Breast epithelium (tissue), 4 donors: ENCODE measurements around the gene MICAL2. TPM values are rescaled to one million over a fixed set of nuclear protein-coding genes. Genes with fewer than 3 reads are reported as not detected.

ENCODE experiments used
- DNase-seq, 2 donors: peaks; one replicate each; pipeline ENCODE4 v3.0.0-alpha.2; 2019; ENCODE audit warnings: low spot score in 2 of 2
- H3K27ac ChIP-seq, 2 donors: fragments of 200-600 bp; sonication (generic) in 1 of 2; one replicate each; pipeline ENCODE4 v1.5.1; 2016 to 2019; ENCODE audit warnings: mild to moderate bottlenecking in 1 of 2
- H3K27me3 ChIP-seq, 2 donors: fragments of 200-600 bp; sonication (generic) in 1 of 2; one replicate each; pipeline versions ENCODE4 v1.5.1 to v1.6.0; 2017 to 2019; ENCODE audit warnings: control low read depth in 1 of 2, mild to moderate bottlenecking in 1 of 2
- H3K36me3 ChIP-seq: fragments of 200-600 bp; one replicate; pipeline ENCODE4 v1.5.1; 2019
- H3K4me1 ChIP-seq, 2 donors: fragments of 200-600 bp; sonication (generic); one replicate each; pipeline ENCODE4 v1.5.1; 2016 to 2019; ENCODE audit warnings: control low read depth in 1 of 2
- H3K4me3 ChIP-seq, 3 donors: fragments of 200-600 bp; sonication (generic); 1 replicate in 2 of 3; 2 replicates in 1 of 3; pipeline ENCODE4 v1.5.1; 2016 to 2019; ENCODE audit warnings: mild to moderate bottlenecking in 3 of 3, moderate library complexity in 2 of 3
- H3K9me3 ChIP-seq, 2 donors: fragments of 200-600 bp; sonication (generic) in 1 of 2; one replicate each; pipeline ENCODE4 v1.5.1; 2016 to 2019; ENCODE audit warnings: control low read depth in 1 of 2
- POLR2A ChIP-seq: fragments of 450-650 bp; IDR thresholded peaks from one replicate; pipeline ENCODE4 v1.6.1; 2016; ENCODE audit warnings: antibody characterized with exemption, mild to moderate bottlenecking, moderate library complexity
- POLR2AphosphoS5 ChIP-seq, 3 donors: sonication (generic); formaldehyde crosslinking; IDR thresholded peaks; one replicate each; pipeline ENCODE4 v1.6.1; 2017; ENCODE audit warnings: antibody characterized with exemption in 3 of 3
- intact Hi-C: fragments of 100-400 bp; cut with DNase I; formaldehyde crosslinking; loops from one replicate; pipeline ENCODE4 v1.15.1; 2023; ENCODE audit warnings: low total_unique reads
- total RNA-seq, 3 donors: library from RNA; depleted of rRNA; stranded (reverse); fragments of >200 nt; gene quantifications; one replicate each; pipeline ENCODE4 v1.1.0, GENCODE V29; 2016
- TF ChIP-seq, protein P1 (sequence below), 3 donors: fragments of 450-650 bp; IDR thresholded peaks; one replicate each; pipeline ENCODE4 v1.5.1; 2016 to 2017; ENCODE audit warnings: antibody characterized with exemption in 3 of 3, mild to moderate bottlenecking in 3 of 3, moderate library complexity in 3 of 3

MICAL2 gene
- total RNA-seq, 3 donors from 2014 or later = 30.9 to 52.4 (median 38.6) TPM

DNA sequence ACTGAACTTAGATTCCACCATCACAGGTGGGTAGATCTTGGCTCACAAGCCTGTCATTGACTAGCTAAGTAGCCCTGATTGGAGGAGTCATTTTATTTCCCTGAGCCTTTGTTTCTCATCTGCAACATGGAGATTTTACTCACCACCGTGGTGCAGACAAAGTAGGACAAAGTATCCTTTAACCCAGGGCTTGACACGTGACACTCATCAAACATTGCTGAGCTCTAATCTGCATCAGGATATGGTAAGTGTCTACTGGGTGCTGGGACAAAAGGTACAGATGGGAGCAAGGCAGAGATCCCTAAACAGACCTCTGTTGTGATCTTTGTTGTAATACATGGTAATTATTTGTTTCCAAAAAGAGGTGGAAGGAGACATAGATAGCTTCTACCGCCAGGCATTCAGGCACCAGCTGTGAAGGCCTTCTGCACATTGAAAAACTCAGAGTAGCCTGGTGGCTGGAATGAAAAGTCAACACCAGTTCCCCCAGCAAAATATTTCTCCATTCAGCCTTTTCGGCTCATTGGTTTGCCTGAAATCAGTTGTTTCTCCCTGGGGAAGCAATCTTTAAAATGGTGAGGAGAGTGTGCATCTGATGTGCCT is 18.3 kb upstream of the MICAL2 start:
- Histone ChIP-seq H3K9me3 (no peaks in the 10 kb centered on the region), H3K4me3 (no peak overlapping the region), H3K27ac (no peak overlapping the region), H3K4me1 (no peaks in the 10 kb centered on the region), H3K27me3 (no peaks in the 10 kb centered on the region), H3K36me3 (no peaks in the 10 kb centered on the region)
- intact Hi-C loops = no loop called here
- DNase-seq = no peak
- TF ChIP-seq, protein P1, sequence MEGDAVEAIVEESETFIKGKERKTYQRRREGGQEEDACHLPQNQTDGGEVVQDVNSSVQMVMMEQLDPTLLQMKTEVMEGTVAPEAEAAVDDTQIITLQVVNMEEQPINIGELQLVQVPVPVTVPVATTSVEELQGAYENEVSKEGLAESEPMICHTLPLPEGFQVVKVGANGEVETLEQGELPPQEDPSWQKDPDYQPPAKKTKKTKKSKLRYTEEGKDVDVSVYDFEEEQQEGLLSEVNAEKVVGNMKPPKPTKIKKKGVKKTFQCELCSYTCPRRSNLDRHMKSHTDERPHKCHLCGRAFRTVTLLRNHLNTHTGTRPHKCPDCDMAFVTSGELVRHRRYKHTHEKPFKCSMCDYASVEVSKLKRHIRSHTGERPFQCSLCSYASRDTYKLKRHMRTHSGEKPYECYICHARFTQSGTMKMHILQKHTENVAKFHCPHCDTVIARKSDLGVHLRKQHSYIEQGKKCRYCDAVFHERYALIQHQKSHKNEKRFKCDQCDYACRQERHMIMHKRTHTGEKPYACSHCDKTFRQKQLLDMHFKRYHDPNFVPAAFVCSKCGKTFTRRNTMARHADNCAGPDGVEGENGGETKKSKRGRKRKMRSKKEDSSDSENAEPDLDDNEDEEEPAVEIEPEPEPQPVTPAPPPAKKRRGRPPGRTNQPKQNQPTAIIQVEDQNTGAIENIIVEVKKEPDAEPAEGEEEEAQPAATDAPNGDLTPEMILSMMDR (IDR thresholded peaks at IDR 0.05) = peak in 1 of 3 donors; percentile 9
- TF ChIP-seq POLR2AphosphoS5 (IDR thresholded peaks at IDR 0.05) (no peak), POLR2A (no peak)

DNA sequence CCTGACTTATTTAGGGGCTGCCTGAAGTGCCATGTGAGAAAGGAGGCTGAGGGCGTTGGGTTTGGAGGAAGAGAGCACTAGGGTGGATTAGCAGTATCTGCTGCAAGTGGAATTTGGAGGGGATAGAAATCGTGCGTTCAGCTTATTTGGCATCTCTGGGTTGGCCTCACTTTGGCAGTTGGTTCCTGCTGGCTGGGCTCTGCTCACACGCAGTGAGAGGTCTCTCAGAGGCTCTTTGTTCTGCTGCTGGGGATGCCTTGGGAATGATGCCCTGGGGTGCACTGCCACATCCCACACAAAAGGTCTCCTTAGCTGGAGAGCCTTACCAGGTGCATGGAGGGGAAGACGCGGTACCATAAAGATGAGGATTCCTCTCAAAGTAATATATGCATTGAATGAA is 17.7 kb upstream of the MICAL2 start:
- Histone ChIP-seq H3K9me3 (no peaks in the 10 kb centered on the region), H3K4me1 (no peaks in the 10 kb centered on the region), H3K4me3 (no peak overlapping the region), H3K27ac (no peak overlapping the region), H3K36me3 (no peaks in the 10 kb centered on the region), H3K27me3 (no peaks in the 10 kb centered on the region)
- no peak for TF ChIP-seq POLR2AphosphoS5 (IDR thresholded peaks at IDR 0.05)
- TF ChIP-seq POLR2A = no peak
- TF ChIP-seq, protein P1 (IDR thresholded peaks at IDR 0.05) = no peak
- no peak for DNase-seq
- intact Hi-C loops = no loop called here

DNA sequence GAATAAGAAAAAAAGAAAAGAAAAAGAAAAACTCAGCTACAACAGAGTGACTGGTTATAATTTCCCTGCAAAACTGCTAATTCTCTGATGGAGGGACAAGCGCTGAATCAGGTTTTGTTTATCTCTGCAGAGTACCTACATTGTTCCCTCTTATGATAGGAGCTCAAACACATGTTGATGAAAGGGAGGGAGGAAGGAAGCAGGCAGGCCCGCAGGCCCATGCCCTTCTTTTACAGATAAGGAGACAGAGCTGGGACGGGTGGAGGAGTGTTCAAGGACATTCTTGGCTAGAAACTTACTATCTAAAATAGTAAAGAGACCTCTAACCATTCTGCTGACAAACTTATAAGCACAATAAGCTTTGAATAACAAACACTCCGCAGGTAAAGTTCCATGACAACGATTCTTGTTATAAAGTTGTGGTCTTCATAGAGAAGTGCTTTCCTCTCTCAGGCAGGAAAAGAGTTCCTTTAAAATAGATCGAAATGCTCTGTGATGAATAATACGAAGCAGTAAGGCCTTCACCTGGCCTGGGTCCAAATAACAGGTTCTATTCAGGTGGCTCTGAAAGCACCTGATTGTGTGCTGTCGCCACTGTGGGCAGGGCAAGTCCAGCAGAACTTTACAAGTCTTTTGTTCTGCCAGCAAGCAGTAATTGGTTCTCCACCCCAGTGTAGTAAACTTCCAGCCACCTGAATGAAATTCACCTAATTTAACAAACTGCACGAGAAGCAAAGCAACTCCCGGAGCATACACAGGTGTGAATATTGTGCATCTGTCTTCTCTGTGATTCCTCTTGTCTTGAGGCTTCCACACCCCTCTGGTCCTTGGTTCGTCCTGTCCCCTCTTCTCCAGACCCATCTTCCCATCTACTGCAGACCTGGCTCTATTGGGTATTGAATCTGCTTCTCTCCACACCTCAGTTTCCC is 15.3 kb upstream of the MICAL2 start:
- no peak overlapping the region for H3K27ac ChIP-seq
- H3K4me3 ChIP-seq = no peak overlapping the region
- no peaks in the 10 kb centered on the region for H3K4me1 ChIP-seq
- peak in 1 of 2 donors; percentile 56 for DNase-seq
- H3K36me3 ChIP-seq = no peaks in the 10 kb centered on the region
- no peak for TF ChIP-seq POLR2AphosphoS5 (IDR thresholded peaks at IDR 0.05)
- TF ChIP-seq POLR2A = no peak
- TF ChIP-seq, protein P1 (IDR thresholded peaks at IDR 0.05) = no peak
- H3K27me3 ChIP-seq = no peaks in the 10 kb centered on the region
- no peaks in the 10 kb centered on the region for H3K9me3 ChIP-seq
- intact Hi-C loops = no loop called here

DNA sequence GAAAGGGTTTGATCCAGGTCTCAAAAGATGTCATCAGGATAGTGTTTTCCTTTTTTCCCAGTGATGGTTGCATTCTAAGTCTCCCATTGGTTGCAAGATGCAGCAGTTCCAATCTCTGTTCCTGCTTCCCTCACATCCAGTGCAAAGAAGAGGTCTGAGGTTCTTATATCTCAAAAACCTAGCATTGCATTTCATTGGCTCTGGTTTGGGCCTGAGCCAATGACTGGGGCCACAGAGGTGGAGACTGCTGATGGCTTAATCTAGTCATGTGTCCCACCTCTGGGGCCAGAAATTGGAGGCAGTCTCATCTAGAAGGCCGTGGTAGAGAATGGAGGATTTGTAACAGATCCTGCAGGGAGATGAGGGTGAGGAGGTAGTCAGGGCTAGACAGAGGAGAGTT is 13.2 kb upstream of the MICAL2 start:
- H3K27ac ChIP-seq = no peak overlapping the region
- H3K4me1 ChIP-seq = no peaks in the 10 kb centered on the region
- TF ChIP-seq POLR2A (no peak), POLR2AphosphoS5 (IDR thresholded peaks at IDR 0.05) (no peak)
- TF ChIP-seq, protein P1 (IDR thresholded peaks at IDR 0.05) = no peak
- no peak overlapping the region for H3K4me3 ChIP-seq
- intact Hi-C loops = no loop called here
- H3K36me3 ChIP-seq = no peaks in the 10 kb centered on the region
- no peaks in the 10 kb centered on the region for H3K9me3 ChIP-seq
- no peak for DNase-seq
- no peaks in the 10 kb centered on the region for H3K27me3 ChIP-seq

DNA sequence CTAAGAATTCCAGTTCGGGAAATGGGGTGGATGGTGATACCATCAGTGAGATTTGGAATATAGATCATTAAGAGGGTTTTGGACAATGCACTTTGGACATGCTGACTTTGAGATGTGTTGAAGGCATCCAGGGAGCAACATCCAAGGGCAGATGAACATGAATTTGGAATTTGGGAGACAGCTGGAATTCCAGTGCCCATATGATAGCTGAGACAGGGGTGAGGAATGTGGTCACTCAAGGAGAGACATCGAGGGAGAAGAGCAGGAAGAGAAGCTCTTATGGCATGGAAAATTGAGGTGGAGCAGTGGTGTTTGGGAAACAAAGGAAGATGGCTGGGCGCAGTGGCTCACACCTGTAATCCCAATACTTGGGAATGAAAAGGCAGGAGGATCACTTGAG is 11.8 kb upstream of the MICAL2 start:
- no peak for DNase-seq
- Histone ChIP-seq H3K36me3 (no peaks in the 10 kb centered on the region), H3K9me3 (no peaks in the 10 kb centered on the region), H3K4me1 (no peaks in the 10 kb centered on the region), H3K4me3 (no peak overlapping the region), H3K27ac (no peak overlapping the region), H3K27me3 (no peaks in the 10 kb centered on the region)
- intact Hi-C loops = no loop called here
- TF ChIP-seq POLR2A (no peak), POLR2AphosphoS5 (IDR thresholded peaks at IDR 0.05) (no peak)
- TF ChIP-seq, protein P1 (IDR thresholded peaks at IDR 0.05) = no peak
